GM19397 (cell line): ENCODE data around the gene FEZF2.

Source experiments
- ATAC-seq: cut with Tn5 transposase; IDR thresholded peaks from one replicate; pipeline ENCODE4 v1.9.1; 2021; ENCODE audit warnings: mild to moderate bottlenecking, moderate library complexity; ENCODE audit not compliant: unreplicated experiment

The FEZF2 gene

GRCh38 chr3:62373714-62374333 is 474 bp upstream of the FEZF2 start:
- ATAC-seq, result no peak

- no peak for ATAC-seq
Observed at GRCh38 chr3:62372621-62373041, 719 bp downstream of the FEZF2 start.

- no peak for ATAC-seq
Observed at GRCh38 chr3:62371720-62372591, 1.4 kb downstream of the FEZF2 start.

GRCh38 chr3:62370858-62371719 is 2.3 kb downstream of the FEZF2 start:
- no peak for ATAC-seq

- ATAC-seq, result no peak
Observed at GRCh38 chr3:62370112-62370857, 3.1 kb downstream of the FEZF2 start.

GRCh38 chr3:62369476-62369743 is 3.9 kb downstream of the FEZF2 start:
- ATAC-seq, result no peak

- ATAC-seq, result no peak
Observed at GRCh38 chr3:62368705-62369475, 4.5 kb downstream of the FEZF2 start.

- no peak for ATAC-seq
Observed at GRCh38 chr3:62368290-62368704, 5.1 kb downstream of the FEZF2 start.

- no peak for ATAC-seq
Observed at GRCh38 chr3:62367763-62368195, 5.6 kb downstream of the FEZF2 start.

- ATAC-seq, result no peak
Observed at GRCh38 chr3:62366126-62366484, 7.2 kb downstream of the FEZF2 start.

- no peak for ATAC-seq
Observed at GRCh38 chr3:62365391-62366125, 7.8 kb downstream of the FEZF2 start.

- no peak for ATAC-seq
Observed at GRCh38 chr3:62364191-62364590, 9.2 kb downstream of the FEZF2 start.

GRCh38 chr3:62363275-62363674 is 10.1 kb downstream of the FEZF2 start:
- no peak for ATAC-seq

- peak; percentile 10 for ATAC-seq
Observed at GRCh38 chr3:62361824-62362223, 11.5 kb downstream of the FEZF2 start.

- peak; percentile 95 for ATAC-seq
Observed at GRCh38 chr3:62361261-62361660, 12.1 kb downstream of the FEZF2 start.

GRCh38 chr3:62359531-62359930 is 13.8 kb downstream of the FEZF2 start:
- ATAC-seq, result no peak

GRCh38 chr3:62356356-62356755 is 17.0 kb downstream of the FEZF2 start:
- no peak for ATAC-seq

GRCh38 chr3:62355703-62356102 is 17.6 kb downstream of the FEZF2 start:
- ATAC-seq, result no peak

- ATAC-seq, result no peak
Observed at GRCh38 chr3:62343755-62344154, 29.6 kb downstream of the FEZF2 start.

GRCh38 chr3:62335196-62335595 is 38.2 kb downstream of the FEZF2 start:
- ATAC-seq, result no peak
